GM12878 (cell line): ENCODE measurements around the gene PTPRH. TPM values are rescaled to one million over a fixed set of nuclear protein-coding genes. Genes with fewer than 3 reads are reported as not detected.
A peak's percentile ranks its signal among the peaks of the same experiment; 100 is the strongest.

ENCODE experiments used
- ATAC-seq: fragments of 200-7000 bp; cut with Tn5 transposase; 3 replicates; pipeline ENCODE4 v1.9.1; 2020; ENCODE audit warnings: mild to moderate bottlenecking, moderate library complexity
- BruUV-seq: library from RNA; stranded (reverse); fragments of 400-500 nt; replicated peaks from 2 replicates; lab custom pipeline; 2021; lab: Mats Ljungman, UMichigan
- CTCF ChIA-PET: fragments of 300-600 bp; sonication (Branson Sonifier 250); formaldehyde crosslinking; extraction: SDS; loops from one replicate; lab custom pipeline; 2021; ENCODE audit warnings: inconsistent platforms; lab: Yijun Ruan, JAX
- POLR2A ChIA-PET: fragments of 350-600 bp; formaldehyde crosslinking; extraction: SDS; loops from one replicate; lab custom pipeline; 2021; ENCODE audit warnings: inconsistent platforms; lab: Charles Lee
- RAD21 ChIA-PET: fragments of 300-600 bp; sonication (Branson Sonifier 250); formaldehyde crosslinking; loops from one replicate; lab custom pipeline; 2023; ENCODE audit warnings: antibody characterized with exemption; ENCODE audit not compliant: unreplicated experiment; lab: Charles Lee
- SMC1A ChIA-PET: fragments of 300-600 bp; sonication (Branson Sonifier 250); formaldehyde crosslinking; loops from one replicate; lab custom pipeline; 2023; ENCODE audit not compliant: unreplicated experiment, uncharacterized antibody; lab: Charles Lee
- DNase-seq: peaks from one replicate; pipeline ENCODE4 v3.0.0-alpha.2; 2011; ENCODE audit warnings: low read depth, low spot score
- FAIRE-seq: peaks from 3 replicates; lab custom pipeline; 2011; peaks lifted over from hg19 to GRCh38; lab: Jason Lieb, UNC
- H2AFZ ChIP-seq: 2 replicates; pipeline ENCODE4 v1.6.0; 2011; ENCODE audit warnings: low read depth, low read length, control low read depth; ENCODE audit not compliant: control insufficient read depth
- H3K27ac ChIP-seq: 2 replicates; pipeline ENCODE4 v1.5.1; 2011; ENCODE audit warnings: control low read depth; ENCODE audit not compliant: control insufficient read depth, insufficient read depth
- H3K27me3 ChIP-seq, 2 experiments: replicated peaks in 1 of 2; 2 replicates each; pipeline versions ENCODE4 v1.6.0 to v1.6.1; 2011; ENCODE audit warnings: low read length in 1 of 2; ENCODE audit not compliant: control insufficient read depth in 2 of 2, insufficient read depth in 2 of 2
- H3K36me3 ChIP-seq, 2 experiments: 2 replicates each; pipeline ENCODE4 v1.5.1; 2011; ENCODE audit warnings: low read length in 1 of 2; ENCODE audit not compliant: control insufficient read depth in 2 of 2, insufficient read depth in 2 of 2
- H3K4me1 ChIP-seq: 2 replicates; pipeline ENCODE4 v1.6.1; 2011; ENCODE audit warnings: mild to moderate bottlenecking, low read length, moderate library complexity, mixed read lengths; ENCODE audit not compliant: control insufficient read depth, insufficient read depth
- H3K4me2 ChIP-seq: 2 replicates; pipeline ENCODE4 v1.6.0; 2011; ENCODE audit warnings: control low read depth; ENCODE audit not compliant: control insufficient read depth, insufficient read depth
- H3K4me3 ChIP-seq: fragments of 200-600 bp; sonication (generic); 2 replicates; pipeline ENCODE4 v1.5.1; 2016
- H3K79me2 ChIP-seq: 2 replicates; pipeline ENCODE4 v1.6.0; 2011; ENCODE audit warnings: low read length; ENCODE audit not compliant: control insufficient read depth, insufficient read depth
- H3K9ac ChIP-seq: 2 replicates; pipeline ENCODE4 v1.8.0; 2011; ENCODE audit warnings: low read length, control low read depth, mixed read lengths; ENCODE audit not compliant: control insufficient read depth, insufficient read depth
- H3K9me3 ChIP-seq: replicated peaks from 3 replicates; pipeline ENCODE4 v1.5.1; 2011; ENCODE audit warnings: mild to moderate bottlenecking, low read length; ENCODE audit not compliant: control insufficient read depth, insufficient read depth
- H4K20me1 ChIP-seq: 2 replicates; pipeline ENCODE4 v1.6.0; 2011; ENCODE audit not compliant: control insufficient read depth, insufficient read depth
- CBX3 ChIP-seq: fragments of 200-600 bp; sonication (generic); IDR thresholded peaks from 2 replicates; pipeline ENCODE4 v1.6.1; 2016; ENCODE audit warnings: low read depth, borderline replicate concordance
- EED ChIP-seq: sonication (generic); IDR thresholded peaks from 2 replicates; pipeline ENCODE4 v1.6.1; 2016; ENCODE audit warnings: antibody characterized with exemption, low read depth
- POLR2A ChIP-seq: IDR thresholded peaks from 2 replicates; pipeline ENCODE4 v1.6.1; 2011; ENCODE audit warnings: low read depth, mild to moderate bottlenecking, low read length
- POLR2AphosphoS5 ChIP-seq: IDR thresholded peaks from 2 replicates; pipeline ENCODE4 v1.6.1; 2011; ENCODE audit warnings: mild to moderate bottlenecking, low read length, inconsistent platforms
- RBBP5 ChIP-seq: fragments of 200-600 bp; sonication (generic); conservative IDR thresholded peaks from 2 replicates; pipeline ENCODE4 v1.6.1; 2016
- TBL1XR1 ChIP-seq: IDR thresholded peaks from 2 replicates; pipeline ENCODE4 v1.6.1; 2012; ENCODE audit warnings: low read depth, low read length, improper control_type of control experiment
- ZBED1 ChIP-seq: IDR thresholded peaks from 2 replicates; pipeline ENCODE4 v1.6.1; 2016; ENCODE audit warnings: borderline replicate concordance
- ZNF384 ChIP-seq: IDR thresholded peaks from 2 replicates; pipeline ENCODE4 v1.6.1; 2012; ENCODE audit warnings: low read depth, mild to moderate bottlenecking, low read length, improper control_type of control experiment, borderline replicate concordance
- WGBS: methylation state at CpG from one replicate; pipeline ENCODE4 v1.1.6; 2016; ENCODE audit warnings: low lambda C conversion rate; ENCODE audit not compliant: insufficient replicate concordance, insufficient coverage; ENCODE audit errors: missing lambda C conversion rate; 5-methylcytosine and 5-hydroxymethylcytosine counted together
- in situ Hi-C: fragments of 300-500 bp; cut with MboI; formaldehyde crosslinking; loops from 9 replicates; pipeline ENCODE4 v1.14.3; 2018; ENCODE audit warnings: mixed read lengths
- intact Hi-C: fragments of 100-400 bp; cut with micrococcal nuclease; formaldehyde crosslinking; loops from one replicate; pipeline ENCODE4 v1.14.2; 2022; ENCODE audit not compliant: unreplicated experiment
- polyA plus RNA-seq, 11 experiments: library from polyadenylated mRNA; depleted of rRNA in 4 of 11; unstranded in 6 of 11; stranded (reverse) in 5 of 11; fragments of >200 nt; fragmentation: Nextera tagmentation in 4 of 11; fragmentation: Illumina TruSeq in 1 of 11; extraction: Ambion mirVana in 4 of 11; extraction: Trizol in 1 of 11; gene quantifications; 1 replicate in 1 of 11; 2 replicates in 10 of 11; pipeline versions ENCODE4 v1.2.1 to v1.2.3, GENCODE V29; 2011 to 2016; ENCODE audit warnings: inconsistent platforms in 2 of 11, missing spikeins in 2 of 11, low read depth in 1 of 11
- total RNA-seq, 4 experiments: library from RNA; depleted of rRNA in 3 of 4; stranded (reverse); fragments of >200 nt in 3 of 4; fragmentation: Illumina TruSeq in 1 of 4; extraction: Trizol in 1 of 4; gene quantifications; 2 replicates each; pipeline versions ENCODE4 v1.2.1 to v1.2.3, GENCODE V29; 2013 to 2021

PTPRH gene
- total and polyA plus RNA-seq, 10 of the 15 experiments (the other 5 are each of a cell fraction or from before 2014, with no cell fraction given), result 0.08 TPM; not detected in 9

DNA sequence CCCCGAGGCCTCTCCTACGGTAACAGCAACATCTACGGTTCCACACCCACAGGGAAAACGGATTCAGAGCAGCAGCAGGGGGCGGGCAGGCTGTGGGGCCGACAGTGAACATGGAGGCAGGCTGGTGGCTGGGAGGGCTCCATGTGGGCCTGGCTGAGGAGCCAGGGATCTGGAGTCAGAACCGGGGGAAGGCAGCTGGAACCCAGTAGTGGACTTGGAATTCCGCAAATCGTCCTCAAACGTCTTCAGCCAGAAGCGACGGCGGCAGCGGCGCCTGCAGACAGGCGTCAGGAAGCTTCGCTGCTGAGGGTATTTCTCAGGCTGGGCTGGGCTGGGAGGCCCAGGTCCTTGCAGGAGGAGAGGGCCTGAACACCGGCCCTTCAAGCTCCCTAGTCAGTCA lies 17.5 kb upstream of the PTPRH start:
- TF ChIP-seq ZNF384 (no peak), POLR2AphosphoS5 (0 out of 2 replicates have a peak, but pooled peaks have one; percentile 4), TBL1XR1 (no peak)
- Histone ChIP-seq H3K36me3 (peaks cover 0 to 32% of the 10 kb centered on the region in 2 experiments; a peak in 3 of 4 replicates), H4K20me1 (no peaks in the 10 kb centered on the region)

DNA sequence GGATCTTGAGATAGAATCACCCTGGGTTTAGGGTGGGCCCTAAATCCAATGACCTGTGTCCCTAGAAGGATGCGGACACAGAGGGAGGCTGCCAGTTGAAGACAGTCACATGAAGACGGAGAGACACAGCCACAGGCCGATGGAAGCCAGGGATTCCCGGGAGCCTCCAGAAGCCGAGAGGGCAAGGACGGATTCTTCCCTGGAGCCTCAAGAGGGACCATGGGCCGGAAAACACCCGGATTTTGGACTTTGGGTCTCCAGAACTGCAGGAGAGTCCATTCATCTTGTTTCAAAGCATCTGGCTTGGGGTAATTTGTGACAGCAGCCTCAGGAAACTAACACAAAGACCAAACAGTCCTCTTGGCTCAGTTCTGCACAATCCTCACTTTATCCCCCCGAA lies 17.0 kb upstream of the PTPRH start:
- H2AFZ ChIP-seq, result no peak overlapping the region
- no peaks in the 10 kb centered on the region for H3K9me3 ChIP-seq
- no TSS peak for BruUV-seq

More for the DNA sequence above, 17.5 kb upstream of the PTPRH start:
- no TSS peak for BruUV-seq
- Histone ChIP-seq H3K9ac (no peak overlapping the region), H3K4me2 (no peak overlapping the region), H2AFZ (no peak overlapping the region), H3K27ac (no peak overlapping the region), H3K9me3 (no peaks in the 10 kb centered on the region), H3K4me1 (no peaks in the 10 kb centered on the region), H3K79me2 (no peaks in the 10 kb centered on the region), H3K27me3 (no peaks in the 10 kb centered on the region), H3K4me3 (no peak overlapping the region)
- intact Hi-C loops, result no loop called here
- ATAC-seq (no peak), FAIRE-seq (no peak), DNase-seq (no peak)
- POLR2A ChIA-PET, result interaction anchor here (0.9 kb wide), 1 partner anchor 28 kb away, joined by 3 read pairs; no protein-coding TSS in a partner anchor
- SMC1A ChIA-PET, result no interaction called here
- RAD21 ChIA-PET, result no interaction called here
- in situ Hi-C loops, result no loop called here
- CTCF ChIA-PET, result interaction anchor here (0.6 kb wide), 1 partner anchor 441 kb away, joined by 3 read pairs; no protein-coding TSS in a partner anchor
- WGBS, result 88% methylated on average over 18 of the region's 18 CpGs

More for the DNA sequence above, 17.0 kb upstream of the PTPRH start:
- H3K4me2 ChIP-seq, result no peak overlapping the region
- ChIA-PET CTCF (no interaction called here), RAD21 (no interaction called here), POLR2A (no interaction called here), SMC1A (no interaction called here)
- intact Hi-C loops (no loop called here), in situ Hi-C loops (no loop called here)
- no peaks in the 10 kb centered on the region for H3K27me3 ChIP-seq
- DNase-seq (no peak), FAIRE-seq (no peak), ATAC-seq (no peak)
- H3K9ac ChIP-seq, result no peak overlapping the region
- no peak overlapping the region for H3K27ac ChIP-seq
- peak; percentile 45 for TF ChIP-seq POLR2A
- TF ChIP-seq ZBED1, result no peak
- no peak for TF ChIP-seq EED
- TF ChIP-seq RBBP5, result no peak
- TF ChIP-seq CBX3, result no peak
- peaks cover 0 to 27% of the 10 kb centered on the region in 2 experiments; a peak in 3 of 4 replicates for H3K36me3 ChIP-seq
- H3K4me1 ChIP-seq, result no peaks in the 10 kb centered on the region
- 77% methylated on average over 9 of the region's 9 CpGs for WGBS
- no peak overlapping the region for H3K4me3 ChIP-seq
- no peaks in the 10 kb centered on the region for H3K79me2 ChIP-seq
- H4K20me1 ChIP-seq, result no peaks in the 10 kb centered on the region
